Hematopoietic multipotent progenitor cell (in vitro differentiated cells): ENCODE results near the gene TMCC3. TPM values are rescaled to one million over a fixed set of nuclear protein-coding genes. Genes with fewer than 3 reads are reported as not detected.
A peak's percentile ranks its signal among the peaks of the same experiment; 100 is the strongest.

Experiments
- DNase-seq, 3 donors: peaks; one replicate each; pipeline ENCODE4 v3.0.0-alpha.2; 2011 to 2015; ENCODE audit warnings: low read depth in 2 of 3, low spot score in 2 of 3
- total RNA-seq: library from RNA; depleted of rRNA; stranded (reverse); fragments of >200 nt; gene quantifications from one replicate; pipeline ENCODE4 v1.2.3, GENCODE V29; 2012

TMCC3 gene
- total RNA-seq, 1 donor: 0.81 TPM

DNA sequence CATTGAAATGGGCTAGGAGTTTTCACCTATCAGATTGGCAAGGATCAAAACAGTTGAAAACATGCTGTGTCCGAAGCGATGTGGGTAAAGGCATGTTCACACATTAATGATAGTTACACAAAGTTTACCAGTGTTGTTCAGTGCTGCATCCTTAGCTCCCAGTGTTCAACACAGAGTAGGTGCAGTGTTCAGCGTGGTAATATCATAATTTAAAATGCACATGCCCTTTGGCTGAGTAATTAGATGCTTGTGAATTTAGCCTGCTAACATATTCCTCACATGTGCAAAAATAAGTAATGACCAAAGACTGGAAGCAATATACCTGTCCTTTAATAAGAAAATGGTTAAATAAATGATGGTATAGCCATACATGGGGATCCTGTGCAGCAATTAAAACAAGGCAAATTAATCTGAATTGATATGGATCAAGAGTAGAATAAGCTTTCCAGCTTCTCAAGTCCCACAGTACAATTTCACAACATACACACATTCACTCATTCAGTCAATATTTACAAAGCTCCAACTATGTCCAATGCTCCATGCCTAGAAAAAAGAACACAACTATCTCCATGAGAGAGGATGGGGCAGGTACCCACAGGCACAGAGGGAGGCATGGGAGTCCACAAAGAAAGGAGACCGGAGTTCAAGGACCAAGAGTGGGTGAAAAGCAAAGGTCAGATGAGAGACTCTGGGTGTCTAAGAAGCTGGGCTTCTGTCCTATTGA lies 12.8 kb downstream of the TMCC3 start:
- no peak for DNase-seq

DNA sequence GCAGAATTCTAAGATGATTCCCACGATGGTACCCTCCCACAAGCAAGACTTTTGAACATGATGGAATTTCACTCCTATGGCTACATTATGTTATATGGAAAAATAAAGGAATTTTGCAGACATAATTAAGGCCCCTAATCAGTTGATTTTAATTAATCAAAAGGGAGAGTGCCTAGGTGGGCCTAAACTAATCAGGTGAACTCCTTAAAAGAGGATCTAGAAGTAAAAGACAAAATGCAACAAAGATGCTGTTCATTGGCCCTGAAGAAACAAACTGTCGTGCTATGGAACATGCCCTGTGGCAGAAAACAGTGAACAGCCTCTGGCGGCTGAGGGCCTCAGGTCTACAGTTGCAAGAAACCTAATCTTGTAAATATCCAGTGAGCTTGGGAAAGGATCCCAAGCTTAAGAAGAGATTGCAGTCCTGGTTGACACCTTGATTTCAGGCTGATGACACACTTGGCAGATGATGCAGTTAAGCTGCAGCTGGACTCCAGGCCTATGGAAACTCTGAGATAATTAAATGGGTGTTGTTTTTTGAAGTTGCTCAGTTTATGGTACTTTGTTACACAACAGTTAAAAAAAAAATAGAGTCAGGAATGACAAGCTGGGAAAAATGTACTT lies 13.8 kb downstream of the TMCC3 start:
- no peak for DNase-seq

DNA sequence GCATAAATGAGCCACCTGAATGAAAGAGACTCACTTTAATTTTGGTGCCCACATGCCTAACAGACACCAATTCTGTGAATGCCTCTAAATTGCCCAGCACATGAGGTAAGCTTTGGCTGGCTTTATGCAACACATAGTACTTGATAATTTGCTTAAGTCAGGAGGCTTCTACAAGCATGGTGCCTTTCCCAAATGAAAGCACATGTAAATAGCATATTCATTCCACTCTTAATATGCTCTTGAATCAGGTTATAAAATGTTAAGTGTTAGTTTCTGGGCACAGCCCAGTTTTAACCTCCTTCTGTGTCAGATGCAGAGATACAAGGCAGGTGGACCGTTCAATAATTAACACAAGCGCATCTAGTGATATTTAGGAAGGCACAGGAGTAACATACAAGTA lies 15.6 kb downstream of the TMCC3 start:
- DNase-seq: no peak

GRCh38 chr12:94633401-94633800 lies 17.0 kb downstream of the TMCC3 start:
- DNase-seq: no peak

GRCh38 chr12:94631058-94631457 lies 19.3 kb downstream of the TMCC3 start:
- DNase-seq: no peak

GRCh38 chr12:94628819-94629472 lies 21.4 kb downstream of the TMCC3 start:
- DNase-seq: no peak

DNA sequence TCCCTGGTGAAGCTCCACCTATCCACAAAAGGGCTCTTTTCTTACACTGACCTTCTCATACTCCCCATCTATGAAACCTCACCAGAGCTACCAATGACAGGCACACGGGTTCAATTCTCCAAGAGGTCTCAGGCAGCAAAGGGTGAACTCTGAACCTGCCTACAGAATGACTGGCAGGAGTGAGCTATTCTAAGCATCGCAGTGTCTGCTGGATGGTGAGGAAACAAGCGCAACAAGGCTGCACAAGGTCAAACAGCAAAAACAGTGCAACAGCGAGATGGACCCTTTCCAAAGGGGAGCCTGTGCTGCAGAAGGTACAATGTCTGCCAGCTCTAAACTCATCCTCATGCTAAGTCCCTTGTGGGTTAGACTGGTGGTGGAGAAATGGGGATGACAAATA lies 22.0 kb downstream of the TMCC3 start:
- DNase-seq: no peak

GRCh38 chr12:94625531-94625930 lies 24.8 kb downstream of the TMCC3 start:
- DNase-seq: no peak

DNA sequence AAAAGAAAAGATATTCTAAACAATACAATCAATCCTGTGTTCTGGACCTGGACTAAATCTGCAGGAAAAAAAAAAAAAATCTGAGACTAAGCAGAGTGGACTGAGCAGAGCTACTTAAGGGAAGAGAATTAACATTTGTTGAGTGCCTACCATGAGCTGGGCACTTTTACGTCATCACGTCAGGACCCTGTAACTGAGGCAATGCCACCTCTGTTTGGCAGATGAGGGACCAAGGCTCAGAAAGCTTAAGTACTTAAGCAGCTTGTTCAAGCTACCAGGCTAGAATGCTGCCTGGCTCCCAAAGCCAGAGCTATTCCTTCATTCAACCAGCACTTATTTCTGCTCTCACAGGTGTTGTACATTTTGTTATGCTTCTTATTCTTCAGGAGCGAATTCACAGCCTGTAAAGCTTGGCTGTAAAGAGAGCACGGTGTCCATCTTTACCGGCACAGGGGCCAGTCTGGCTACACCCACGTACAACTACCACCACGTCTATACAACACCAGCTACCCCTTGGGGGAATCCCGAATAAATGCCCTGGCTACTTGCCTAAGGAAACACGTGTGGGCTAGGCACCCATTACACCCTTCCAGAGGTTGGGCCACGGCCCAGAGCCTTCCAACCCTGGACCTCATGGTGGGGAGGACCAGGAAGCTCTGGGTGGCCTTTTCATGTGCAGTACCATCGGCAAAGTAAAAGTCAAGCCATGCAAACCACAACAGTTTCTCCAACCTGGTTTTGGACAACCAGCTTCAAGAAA lies 27.0 kb downstream of the TMCC3 start:
- DNase-seq: no peak

- no peak for DNase-seq
Observed at GRCh38 chr12:94622475-94622874, 27.9 kb downstream of the TMCC3 start.

DNA sequence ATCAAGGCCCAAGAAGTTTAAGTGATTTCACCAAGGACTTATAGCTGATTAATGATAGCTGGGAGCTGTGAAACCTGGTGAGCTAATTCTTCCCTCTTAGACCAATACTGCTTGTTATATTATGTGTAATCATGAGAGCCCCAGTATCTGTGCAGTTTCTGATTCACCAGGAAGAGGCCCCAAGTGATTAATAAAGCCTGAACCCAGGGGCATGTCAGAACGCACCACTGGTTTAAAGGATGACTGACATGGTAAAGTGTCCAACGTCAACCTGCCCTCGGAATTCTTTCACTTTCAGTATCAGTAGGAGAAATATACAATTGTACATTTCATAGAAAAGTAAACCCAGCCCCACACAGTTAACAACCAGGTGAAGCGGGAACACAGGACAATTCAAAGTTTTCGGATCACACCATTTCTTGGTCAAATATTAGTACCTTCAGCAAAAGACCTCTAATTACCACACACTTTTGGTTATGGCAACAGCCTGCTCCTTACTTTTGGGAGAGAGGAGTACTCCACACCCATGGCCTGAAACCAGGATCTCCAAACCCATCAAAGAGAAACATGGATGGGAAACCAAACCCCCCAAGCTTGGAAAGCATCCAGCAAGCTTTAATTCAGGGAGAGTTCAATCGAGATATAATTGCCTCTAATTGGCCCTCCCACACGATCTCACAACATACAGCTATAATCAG lies 28.5 kb downstream of the TMCC3 start:
- peak in 2 of 3 donors; percentile 41 to 61 for DNase-seq

DNA sequence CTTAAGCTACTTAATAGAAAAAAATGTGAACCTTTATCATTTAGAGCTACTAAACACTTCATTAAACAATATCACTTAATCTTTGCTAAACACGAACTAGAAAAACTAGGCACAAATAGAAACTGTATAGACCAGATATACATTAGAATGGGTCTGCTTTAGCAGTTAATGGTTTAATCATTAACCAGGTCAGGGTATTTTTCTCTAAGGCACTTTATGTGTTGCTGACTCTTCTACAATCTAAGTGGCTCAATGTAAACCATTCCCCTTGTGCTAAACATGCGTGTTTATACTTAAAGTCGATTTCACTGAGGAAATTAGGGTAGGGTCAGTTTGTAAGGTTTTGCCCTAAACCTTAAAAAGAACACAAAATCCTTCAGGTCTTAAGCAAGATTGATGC lies 29.7 kb downstream of the TMCC3 start:
- no peak for DNase-seq

- no peak for DNase-seq
Observed at GRCh38 chr12:94618995-94619695, 31.2 kb downstream of the TMCC3 start.

GRCh38 chr12:94617101-94617500 lies 33.3 kb downstream of the TMCC3 start:
- DNase-seq: no peak

- no peak for DNase-seq
Observed at GRCh38 chr12:94616203-94616729, 34.1 kb downstream of the TMCC3 start.

- no peak for DNase-seq
Observed at GRCh38 chr12:94615260-94616181, 34.8 kb downstream of the TMCC3 start.

DNA sequence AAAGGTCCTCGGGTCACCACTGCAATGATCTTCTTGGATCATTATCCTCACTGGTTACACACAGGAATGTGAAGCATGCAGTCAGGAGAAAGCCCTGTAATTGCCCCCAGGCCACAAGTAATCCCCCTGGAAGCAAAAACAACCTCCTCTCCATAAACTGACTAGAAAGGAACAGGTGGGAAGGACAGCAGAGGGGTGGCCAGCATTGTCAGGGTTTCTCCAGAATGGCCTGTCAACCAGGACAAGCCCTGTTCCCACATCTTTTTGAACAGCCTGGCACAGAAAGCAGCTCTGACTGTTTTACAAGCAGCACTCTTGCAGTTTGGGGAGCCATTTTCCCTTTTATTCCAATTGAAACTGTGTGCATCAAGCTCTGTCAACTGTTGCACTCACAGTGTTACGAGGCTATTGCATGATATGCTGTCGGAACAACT lies 36.1 kb downstream of the TMCC3 start:
- no peak for DNase-seq

GRCh38 chr12:94609917-94610443 lies 40.4 kb downstream of the TMCC3 start:
- DNase-seq: no peak
